Inflammatory macrophage treated with lipopolysaccharide for 4 hours (primary cell): ENCODE data around the gene MEIOC.

ENCODE experiments used
- DNase-seq: peaks from one replicate; pipeline ENCODE4 v3.0.0-alpha.2; 2020

Gene MEIOC

DNA sequence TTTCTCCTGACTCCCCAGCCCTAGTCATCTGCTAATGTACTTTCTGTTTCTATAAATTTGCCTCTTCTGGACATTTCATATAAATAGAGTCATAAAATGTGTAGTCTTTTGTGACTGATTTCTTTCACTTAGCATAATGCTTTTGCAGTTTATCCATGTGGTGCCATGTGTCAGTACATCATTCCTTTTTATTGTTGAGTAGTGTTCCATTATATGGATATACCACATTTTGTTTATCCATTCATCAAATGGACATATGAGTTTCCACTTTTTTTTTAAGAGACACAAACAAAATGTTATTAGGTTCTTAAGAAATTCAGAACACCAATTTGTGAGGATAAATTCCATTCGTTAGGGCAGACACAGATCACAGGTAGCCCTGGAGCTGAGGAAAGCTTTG lies 63.2 kb downstream of the MEIOC start:
- DNase-seq, result no peak

DNA sequence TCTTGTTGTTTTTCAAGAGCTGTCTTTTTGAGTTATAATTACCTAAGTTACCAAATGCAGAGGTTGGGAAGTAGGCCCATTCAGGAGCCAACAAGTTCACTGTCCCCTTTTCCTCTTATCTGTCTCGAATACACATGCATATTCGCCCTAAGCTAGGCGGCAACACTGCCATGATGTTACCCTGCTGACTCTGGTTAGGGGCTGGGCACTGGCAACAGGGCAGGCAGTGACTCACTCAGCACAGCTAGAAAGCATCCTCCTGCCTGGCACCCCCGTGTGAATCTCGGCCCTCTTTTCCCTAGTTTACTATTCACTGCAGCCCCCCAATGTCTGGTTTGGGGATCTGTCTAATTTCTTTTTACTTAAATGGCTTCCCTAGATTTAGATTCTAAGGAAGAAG lies 66.0 kb downstream of the MEIOC start:
- no peak for DNase-seq
